Effector memory CD4-positive, alpha-beta T cell (primary cell): Measurements from ENCODE around the gene CDC14B.

Experiments
- DNase-seq, 3 donors: peaks; one replicate each; pipeline ENCODE4 v3.0.0-alpha.2; 2020
- H3K27ac ChIP-seq: 2 replicates; pipeline ENCODE4 v1.7.0; 2013; ENCODE audit warnings: mild to moderate bottlenecking, low read length, moderate library complexity; ENCODE audit not compliant: insufficient read depth, poor library complexity, severe bottlenecking
- H3K27me3 ChIP-seq: replicated peaks from 2 replicates; pipeline ENCODE4 v1.7.0; 2013; ENCODE audit warnings: mild to moderate bottlenecking, low read length; ENCODE audit not compliant: insufficient read depth, control insufficient read depth, poor library complexity, severe bottlenecking
- H3K36me3 ChIP-seq: 2 replicates; pipeline ENCODE4 v1.7.0; 2013; ENCODE audit warnings: mild to moderate bottlenecking, low read length, moderate library complexity; ENCODE audit not compliant: control insufficient read depth, insufficient read depth
- H3K4me1 ChIP-seq: 2 replicates; pipeline ENCODE4 v1.7.0; 2013; ENCODE audit warnings: low read length, mild to moderate bottlenecking; ENCODE audit not compliant: control insufficient read depth, insufficient read depth, poor library complexity, severe bottlenecking
- H3K4me3 ChIP-seq: 2 replicates; pipeline ENCODE4 v1.7.0; 2013; ENCODE audit warnings: low read length, low read depth, mild to moderate bottlenecking; ENCODE audit not compliant: insufficient read depth, poor library complexity, severe bottlenecking
- H3K9me3 ChIP-seq: 2 replicates; pipeline ENCODE4 v1.7.0; 2013; ENCODE audit warnings: mild to moderate bottlenecking, low read length, moderate library complexity; ENCODE audit not compliant: control insufficient read depth

Gene CDC14B

GRCh38 chr9:96487949-96488348, 131.7 kb downstream of the CDC14B start:
- Histone ChIP-seq H3K36me3 (peaks cover 53% of the 10 kb centered on the region), H3K4me3 (no peak overlapping the region), H3K9me3 (no peaks in the 10 kb centered on the region), H3K4me1 (no peaks in the 10 kb centered on the region), H3K27ac (no peak overlapping the region), H3K27me3 (no peaks in the 10 kb centered on the region)
- no peak for DNase-seq

GRCh38 chr9:96487029-96487396, 132.6 kb downstream of the CDC14B start:
- Histone ChIP-seq H3K27me3 (no peaks in the 10 kb centered on the region), H3K9me3 (no peaks in the 10 kb centered on the region), H3K4me1 (no peaks in the 10 kb centered on the region), H3K4me3 (no peak overlapping the region), H3K27ac (no peak overlapping the region), H3K36me3 (peaks cover 51% of the 10 kb centered on the region)
- no peak for DNase-seq

GRCh38 chr9:96486386-96487028, 133.1 kb downstream of the CDC14B start:
- H3K36me3 ChIP-seq, result peaks cover 49% of the 10 kb centered on the region
- H3K27ac ChIP-seq, result no peak overlapping the region
- H3K4me1 ChIP-seq, result no peaks in the 10 kb centered on the region
- H3K4me3 ChIP-seq, result no peak overlapping the region
- no peaks in the 10 kb centered on the region for H3K27me3 ChIP-seq
- no peak for DNase-seq
- no peaks in the 10 kb centered on the region for H3K9me3 ChIP-seq

- no peak for DNase-seq
Measured at GRCh38 chr9:96485280-96485679, 134.4 kb downstream of the CDC14B start.

GRCh38 chr9:96484521-96484931, 135.1 kb downstream of the CDC14B start:
- H3K9me3 ChIP-seq, result no peaks in the 10 kb centered on the region
- no peaks in the 10 kb centered on the region for H3K4me1 ChIP-seq
- H3K4me3 ChIP-seq, result no peak overlapping the region
- peaks cover 36% of the 10 kb centered on the region for H3K36me3 ChIP-seq
- no peak overlapping the region for H3K27ac ChIP-seq
- DNase-seq, result no peak
- H3K27me3 ChIP-seq, result no peaks in the 10 kb centered on the region

More at GRCh38 chr9:96485280-96485679, 134.4 kb downstream of the CDC14B start:
- no peak overlapping the region for H3K4me3 ChIP-seq
- peaks cover 43% of the 10 kb centered on the region for H3K36me3 ChIP-seq
- H3K27me3 ChIP-seq, result no peaks in the 10 kb centered on the region
- H3K27ac ChIP-seq, result no peak overlapping the region
- H3K4me1 ChIP-seq, result no peaks in the 10 kb centered on the region
- H3K9me3 ChIP-seq, result no peaks in the 10 kb centered on the region

- Histone ChIP-seq H3K4me1 (no peaks in the 10 kb centered on the region), H3K4me3 (no peak overlapping the region), H3K27me3 (no peaks in the 10 kb centered on the region), H3K36me3 (peaks cover 29% of the 10 kb centered on the region), H3K9me3 (no peaks in the 10 kb centered on the region), H3K27ac (no peak overlapping the region)
- DNase-seq, result no peak
Measured at GRCh38 chr9:96483733-96484390, 135.8 kb downstream of the CDC14B start.

GRCh38 chr9:96483197-96483596, 136.4 kb downstream of the CDC14B start:
- no peak overlapping the region for H3K4me3 ChIP-seq
- H3K27me3 ChIP-seq, result no peaks in the 10 kb centered on the region
- no peaks in the 10 kb centered on the region for H3K9me3 ChIP-seq
- no peak overlapping the region for H3K27ac ChIP-seq
- no peak for DNase-seq
- no peaks in the 10 kb centered on the region for H3K4me1 ChIP-seq
- H3K36me3 ChIP-seq, result peaks cover 22% of the 10 kb centered on the region

GRCh38 chr9:96482476-96482875, 137.2 kb downstream of the CDC14B start:
- Histone ChIP-seq H3K4me3 (no peak overlapping the region), H3K27me3 (no peaks in the 10 kb centered on the region), H3K36me3 (peaks cover 17% of the 10 kb centered on the region), H3K27ac (no peak overlapping the region), H3K9me3 (no peaks in the 10 kb centered on the region), H3K4me1 (no peaks in the 10 kb centered on the region)
- no peak for DNase-seq

GRCh38 chr9:96480736-96481135, 138.9 kb downstream of the CDC14B start:
- Histone ChIP-seq H3K36me3 (peaks cover 11% of the 10 kb centered on the region), H3K27me3 (no peaks in the 10 kb centered on the region), H3K4me3 (no peak overlapping the region), H3K4me1 (no peaks in the 10 kb centered on the region), H3K9me3 (no peaks in the 10 kb centered on the region), H3K27ac (no peak overlapping the region)
- no peak for DNase-seq

GRCh38 chr9:96478829-96479371, 140.7 kb downstream of the CDC14B start:
- H3K4me1 ChIP-seq, result no peaks in the 10 kb centered on the region
- DNase-seq, result no peak
- H3K36me3 ChIP-seq, result no peaks in the 10 kb centered on the region
- no peak overlapping the region for H3K27ac ChIP-seq
- H3K4me3 ChIP-seq, result no peak overlapping the region
- H3K9me3 ChIP-seq, result no peaks in the 10 kb centered on the region
- H3K27me3 ChIP-seq, result no peaks in the 10 kb centered on the region
